Neural cell (in vitro differentiated cells): ENCODE data around the gene LYRM2. TPM values are rescaled to one million over a fixed set of nuclear protein-coding genes. Genes with fewer than 3 reads are reported as not detected.

Source experiments
- H2AFZ ChIP-seq: fragments of 200-600, 300-800 bp; sonication (generic), shearing (Covaris generic); 2 replicates; pipeline ENCODE4 v1.6.0; 2014; ENCODE audit warnings: low read depth, mild to moderate bottlenecking, antibody characterized with exemption, low read length, moderate library complexity
- H3F3A ChIP-seq: fragments of 200-600 bp; shearing (Covaris generic); 2 replicates; pipeline ENCODE4 v1.6.1; 2016; ENCODE audit warnings: mild to moderate bottlenecking, moderate library complexity, mixed read lengths, antibody characterized with exemption, low read length; ENCODE audit not compliant: insufficient read depth, poor library complexity, severe bottlenecking
- H3K27ac ChIP-seq: fragments of 200-600, 300-800 bp; sonication (generic), shearing (Covaris generic); 2 replicates; pipeline ENCODE4 v1.5.1; 2014; ENCODE audit warnings: mild to moderate bottlenecking, low read length, moderate library complexity
- H3K27me3 ChIP-seq: fragments of 300-800, 200-600 bp; sonication (generic), shearing (Covaris generic); 2 replicates; pipeline ENCODE4 v1.6.0; 2014; ENCODE audit warnings: mild to moderate bottlenecking, low read depth, low read length, moderate library complexity; ENCODE audit not compliant: insufficient read depth
- H3K36me3 ChIP-seq: fragments of 300-800, 200-600 bp; sonication (generic), shearing (Covaris generic); 2 replicates; pipeline ENCODE4 v1.5.1; 2014; ENCODE audit warnings: mild to moderate bottlenecking, antibody characterized with exemption, low read length, moderate library complexity; ENCODE audit not compliant: insufficient read depth
- H3K4me2 ChIP-seq: fragments of 300-800, 200-600 bp; sonication (generic), shearing (Covaris generic); 2 replicates; pipeline ENCODE4 v1.6.0; 2014; ENCODE audit warnings: mild to moderate bottlenecking, low read length
- H3K4me3 ChIP-seq: fragments of 300-800, 200-600 bp; sonication (generic), shearing (Covaris generic); 2 replicates; pipeline ENCODE4 v1.5.1; 2014; ENCODE audit warnings: mild to moderate bottlenecking, low read length, moderate library complexity
- H3K79me2 ChIP-seq: fragments of 200-600 bp; shearing (Covaris generic); replicated peaks from 2 replicates; pipeline ENCODE4 v1.6.0; 2014; ENCODE audit warnings: mild to moderate bottlenecking, low read length, moderate library complexity; ENCODE audit not compliant: insufficient read depth
- H3K9ac ChIP-seq: fragments of 300-800, 200-600 bp; sonication (generic), shearing (Covaris generic); 2 replicates; pipeline ENCODE4 v1.6.1; 2016; ENCODE audit warnings: mild to moderate bottlenecking, low read length, mixed read lengths
- H3K9me2 ChIP-seq: fragments of 200-600 bp; shearing (Covaris generic); 2 replicates; pipeline ENCODE4 v1.6.1; 2016; ENCODE audit warnings: mild to moderate bottlenecking, low read length, mixed read lengths; ENCODE audit not compliant: insufficient read depth
- H3K9me3 ChIP-seq: fragments of 200-600, 300-800 bp; sonication (generic), shearing (Covaris generic); 2 replicates; pipeline ENCODE4 v1.6.1; 2016; ENCODE audit warnings: mild to moderate bottlenecking, mixed run types, low read length, moderate library complexity, mixed read lengths
- H4K20me1 ChIP-seq: fragments of 200-600 bp; shearing (Covaris generic); 2 replicates; pipeline ENCODE4 v1.6.1; 2016; ENCODE audit warnings: mild to moderate bottlenecking, mixed run types; ENCODE audit not compliant: insufficient read depth
- CTCF ChIP-seq: fragments of 450-650 bp; IDR thresholded peaks from 2 replicates; pipeline ENCODE4 v1.5.1; 2014; ENCODE audit warnings: antibody characterized with exemption, mild to moderate bottlenecking, moderate library complexity; ENCODE audit not compliant: poor library complexity, severe bottlenecking
- EP300 ChIP-seq: fragments of 450-650 bp; conservative IDR thresholded peaks from 2 replicates; pipeline ENCODE4 v1.6.1; 2014; ENCODE audit warnings: antibody characterized with exemption, mild to moderate bottlenecking, moderate library complexity; ENCODE audit not compliant: poor library complexity, severe bottlenecking
- EZH2 ChIP-seq: fragments of 200-600, 300-800 bp; shearing (Covaris generic), sonication (generic); IDR thresholded peaks from 2 replicates; pipeline ENCODE4 v1.6.1; 2014; ENCODE audit warnings: antibody characterized with exemption, low read length, borderline replicate concordance, mild to moderate bottlenecking; ENCODE audit not compliant: insufficient read depth, poor library complexity, severe bottlenecking
- MXI1 ChIP-seq: fragments of 450-650 bp; conservative IDR thresholded peaks from 2 replicates; pipeline ENCODE4 v1.6.1; 2014; ENCODE audit warnings: antibody characterized with exemption, mild to moderate bottlenecking; ENCODE audit not compliant: poor library complexity, severe bottlenecking
- POLR2AphosphoS5 ChIP-seq: IDR thresholded peaks from 2 replicates; pipeline ENCODE4 v1.6.1; 2012
- RAD21 ChIP-seq: fragments of 450-650 bp; conservative IDR thresholded peaks from 2 replicates; pipeline ENCODE4 v1.6.1; 2014; ENCODE audit warnings: antibody characterized with exemption, mild to moderate bottlenecking, moderate library complexity
- SMC3 ChIP-seq: fragments of 450-650 bp; conservative IDR thresholded peaks from 2 replicates; pipeline ENCODE4 v1.6.1; 2014; ENCODE audit warnings: antibody characterized with exemption, mild to moderate bottlenecking, moderate library complexity; ENCODE audit not compliant: poor library complexity
- TAF1 ChIP-seq: IDR thresholded peaks from 2 replicates; pipeline ENCODE4 v1.6.1; 2012; ENCODE audit warnings: low read depth
- polyA plus RNA-seq: library from polyadenylated mRNA; depleted of rRNA; stranded (reverse); fragments of >200 nt; gene quantifications from 2 replicates; pipeline ENCODE4 v1.2.3, GENCODE V29; 2014
- TF ChIP-seq, protein P1 (sequence below): IDR thresholded peaks from 2 replicates; pipeline ENCODE4 v1.6.1; 2012; ENCODE audit warnings: borderline replicate concordance

The LYRM2 gene
- polyA plus RNA-seq, 1 donor from 2014 or later, result 25.5 TPM

- TF ChIP-seq, protein P1, sequence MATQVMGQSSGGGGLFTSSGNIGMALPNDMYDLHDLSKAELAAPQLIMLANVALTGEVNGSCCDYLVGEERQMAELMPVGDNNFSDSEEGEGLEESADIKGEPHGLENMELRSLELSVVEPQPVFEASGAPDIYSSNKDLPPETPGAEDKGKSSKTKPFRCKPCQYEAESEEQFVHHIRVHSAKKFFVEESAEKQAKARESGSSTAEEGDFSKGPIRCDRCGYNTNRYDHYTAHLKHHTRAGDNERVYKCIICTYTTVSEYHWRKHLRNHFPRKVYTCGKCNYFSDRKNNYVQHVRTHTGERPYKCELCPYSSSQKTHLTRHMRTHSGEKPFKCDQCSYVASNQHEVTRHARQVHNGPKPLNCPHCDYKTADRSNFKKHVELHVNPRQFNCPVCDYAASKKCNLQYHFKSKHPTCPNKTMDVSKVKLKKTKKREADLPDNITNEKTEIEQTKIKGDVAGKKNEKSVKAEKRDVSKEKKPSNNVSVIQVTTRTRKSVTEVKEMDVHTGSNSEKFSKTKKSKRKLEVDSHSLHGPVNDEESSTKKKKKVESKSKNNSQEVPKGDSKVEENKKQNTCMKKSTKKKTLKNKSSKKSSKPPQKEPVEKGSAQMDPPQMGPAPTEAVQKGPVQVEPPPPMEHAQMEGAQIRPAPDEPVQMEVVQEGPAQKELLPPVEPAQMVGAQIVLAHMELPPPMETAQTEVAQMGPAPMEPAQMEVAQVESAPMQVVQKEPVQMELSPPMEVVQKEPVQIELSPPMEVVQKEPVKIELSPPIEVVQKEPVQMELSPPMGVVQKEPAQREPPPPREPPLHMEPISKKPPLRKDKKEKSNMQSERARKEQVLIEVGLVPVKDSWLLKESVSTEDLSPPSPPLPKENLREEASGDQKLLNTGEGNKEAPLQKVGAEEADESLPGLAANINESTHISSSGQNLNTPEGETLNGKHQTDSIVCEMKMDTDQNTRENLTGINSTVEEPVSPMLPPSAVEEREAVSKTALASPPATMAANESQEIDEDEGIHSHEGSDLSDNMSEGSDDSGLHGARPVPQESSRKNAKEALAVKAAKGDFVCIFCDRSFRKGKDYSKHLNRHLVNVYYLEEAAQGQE, result no peak
- TF ChIP-seq EZH2 (no peak), POLR2AphosphoS5 (no peak), MXI1 (no peak), SMC3 (no peak), RAD21 (no peak), TAF1 (no peak), CTCF (no peak), EP300 (no peak)
- H3K27ac ChIP-seq, result no peak overlapping the region
- no peaks in the 10 kb centered on the region for H3K9me2 ChIP-seq
- H3K79me2 ChIP-seq, result no peaks in the 10 kb centered on the region
- H4K20me1 ChIP-seq, result no peaks in the 10 kb centered on the region
- no peaks in the 10 kb centered on the region for H3F3A ChIP-seq
- H3K9ac ChIP-seq, result no peak overlapping the region
- H3K4me2 ChIP-seq, result no peak overlapping the region
- no peaks in the 10 kb centered on the region for H3K27me3 ChIP-seq
- no peak overlapping the region for H3K4me3 ChIP-seq
- no peaks in the 10 kb centered on the region for H3K9me3 ChIP-seq
- no peak overlapping the region for H2AFZ ChIP-seq
- no peaks in the 10 kb centered on the region for H3K36me3 ChIP-seq
Observed at GRCh38 chr6:89584539-89584938, 54.0 kb downstream of the LYRM2 start.

DNA sequence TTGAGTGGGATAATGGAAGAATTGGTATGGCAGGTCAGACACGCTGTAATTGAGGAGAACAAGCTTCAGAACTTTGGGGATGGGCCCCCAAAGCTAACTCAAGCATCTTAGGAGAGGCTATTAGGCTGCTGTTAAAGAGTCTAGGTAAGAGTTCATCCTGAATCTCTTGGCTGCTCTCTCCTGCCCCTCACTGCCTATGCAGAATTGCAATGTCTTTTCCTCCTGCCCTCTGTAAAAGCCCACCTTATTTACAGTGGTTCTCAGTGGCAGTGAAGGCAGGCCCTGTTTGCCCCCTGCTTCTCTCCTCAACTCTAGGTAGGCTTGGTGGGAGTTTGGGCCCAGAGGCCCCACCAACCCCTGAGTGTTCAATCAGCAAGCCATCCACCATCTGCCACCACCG is 55.0 kb downstream of the LYRM2 start:
- Histone ChIP-seq H3K4me2 (no peak overlapping the region), H3K27me3 (no peaks in the 10 kb centered on the region), H3F3A (no peaks in the 10 kb centered on the region), H3K9ac (no peak overlapping the region), H4K20me1 (no peaks in the 10 kb centered on the region), H3K27ac (no peak overlapping the region), H2AFZ (no peak overlapping the region), H3K79me2 (no peaks in the 10 kb centered on the region), H3K4me3 (no peak overlapping the region), H3K9me2 (no peaks in the 10 kb centered on the region), H3K9me3 (no peaks in the 10 kb centered on the region), H3K36me3 (no peaks in the 10 kb centered on the region)
- TF ChIP-seq, protein P1, result no peak
- no peak for TF ChIP-seq TAF1
- TF ChIP-seq CTCF, result no peak
- no peak for TF ChIP-seq SMC3
- no peak for TF ChIP-seq MXI1
- TF ChIP-seq EZH2, result no peak
- TF ChIP-seq RAD21, result no peak
- no peak for TF ChIP-seq EP300
- TF ChIP-seq POLR2AphosphoS5, result no peak
